ENCODE results near the gene TIGD2.

Gene TIGD2

GRCh38 chr4:89162496-89162895 lies 51.2 kb downstream of the TIGD2 start:
- no peak overlapping the region for H3K4me3 ChIP-seq (ENCODE audit: low read depth, low read length)
- ChIA-PET POLR2A (no interaction called here), CTCF (interaction anchor here (1.9 kb wide), 1 partner anchor 272 kb away, joined by 5 read pairs; no protein-coding TSS in a partner anchor)
- DNase-seq (ENCODE audit: low read depth, low spot score): no peak
- TF ChIP-seq, protein P1, sequence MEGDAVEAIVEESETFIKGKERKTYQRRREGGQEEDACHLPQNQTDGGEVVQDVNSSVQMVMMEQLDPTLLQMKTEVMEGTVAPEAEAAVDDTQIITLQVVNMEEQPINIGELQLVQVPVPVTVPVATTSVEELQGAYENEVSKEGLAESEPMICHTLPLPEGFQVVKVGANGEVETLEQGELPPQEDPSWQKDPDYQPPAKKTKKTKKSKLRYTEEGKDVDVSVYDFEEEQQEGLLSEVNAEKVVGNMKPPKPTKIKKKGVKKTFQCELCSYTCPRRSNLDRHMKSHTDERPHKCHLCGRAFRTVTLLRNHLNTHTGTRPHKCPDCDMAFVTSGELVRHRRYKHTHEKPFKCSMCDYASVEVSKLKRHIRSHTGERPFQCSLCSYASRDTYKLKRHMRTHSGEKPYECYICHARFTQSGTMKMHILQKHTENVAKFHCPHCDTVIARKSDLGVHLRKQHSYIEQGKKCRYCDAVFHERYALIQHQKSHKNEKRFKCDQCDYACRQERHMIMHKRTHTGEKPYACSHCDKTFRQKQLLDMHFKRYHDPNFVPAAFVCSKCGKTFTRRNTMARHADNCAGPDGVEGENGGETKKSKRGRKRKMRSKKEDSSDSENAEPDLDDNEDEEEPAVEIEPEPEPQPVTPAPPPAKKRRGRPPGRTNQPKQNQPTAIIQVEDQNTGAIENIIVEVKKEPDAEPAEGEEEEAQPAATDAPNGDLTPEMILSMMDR (IDR thresholded peaks at IDR 0.05; ENCODE audit: insufficient read depth, low read length, missing control alignments): no peak

GRCh38 chr4:89162987-89163386 lies 51.7 kb downstream of the TIGD2 start:
- TF ChIP-seq, protein P1 (IDR thresholded peaks at IDR 0.05; ENCODE audit: insufficient read depth, low read length, missing control alignments): no peak
- POLR2A ChIA-PET: interaction anchor here (0.6 kb wide), 1 partner anchor 11 kb away, joined by 4 read pairs; no protein-coding TSS in a partner anchor
- CTCF ChIA-PET: interaction anchor here (1.9 kb wide), 1 partner anchor 272 kb away, joined by 5 read pairs; no protein-coding TSS in a partner anchor
- no peak overlapping the region for H3K4me3 ChIP-seq (ENCODE audit: low read depth, low read length)
- no peak for DNase-seq (ENCODE audit: low read depth, low spot score)

GRCh38 chr4:89164400-89164799 lies 53.1 kb downstream of the TIGD2 start:
- POLR2A ChIA-PET: no interaction called here
- TF ChIP-seq, protein P1 (IDR thresholded peaks at IDR 0.05; ENCODE audit: insufficient read depth, low read length, missing control alignments): no peak
- H3K4me3 ChIP-seq (ENCODE audit: low read depth, low read length): no peak overlapping the region
- no peak for DNase-seq (ENCODE audit: low read depth, low spot score)
- CTCF ChIA-PET: no interaction called here

Data from AG04449 (cell line).